Measurements from ENCODE around the gene TTLL8. TPM values are rescaled to one million over a fixed set of nuclear protein-coding genes. Genes with fewer than 3 reads are reported as not detected.

The TTLL8 gene
- total and polyA plus RNA-seq, 12 donors = not detected

GRCh38 chr22:49976439-49977175, 81.5 kb downstream of the TTLL8 start:
- no peak overlapping the region for H3K4me3 ChIP-seq
- 75 to 81% (median 77%) methylated on average over 15 of the region's 15 CpGs for WGBS, 4 donors
- no peaks in the 10 kb centered on the region for H3K27me3 ChIP-seq
- TF ChIP-seq CTCF (IDR thresholded peaks at IDR 0.05) (no peak), POLR2A (IDR thresholded peaks at IDR 0.05) (no peak)
- peaks cover 7% of the 10 kb centered on the region in 2 donors for H3K4me1 ChIP-seq (replicated peaks in 1 of 2)
- H3K27ac ChIP-seq = no peak overlapping the region
- intact Hi-C loops (cut with DNase I) = no loop called here
- no peaks in the 10 kb centered on the region for H3K36me3 ChIP-seq (replicated peaks in 1 of 2)
- no peaks in the 10 kb centered on the region for H3K9me3 ChIP-seq (replicated peaks in 1 of 3)
- DNase-seq = peak in 1 of 7 donors; percentile 39

GRCh38 chr22:49975543-49976389, 82.3 kb downstream of the TTLL8 start:
- Histone ChIP-seq H3K4me1 (replicated peaks in 1 of 2) (peaks cover 11 to 14% of the 10 kb centered on the region in 2 donors), H3K36me3 (replicated peaks in 1 of 2) (no peaks in the 10 kb centered on the region), H3K27me3 (no peaks in the 10 kb centered on the region), H3K4me3 (no peak overlapping the region), H3K9me3 (replicated peaks in 1 of 3) (no peaks in the 10 kb centered on the region), H3K27ac (peak overlapping the region in 1 of 5 donors; percentile 27)
- peak in 4 of 7 donors; percentile 11 to 41 (median 18) for DNase-seq
- 35 to 54% (median 45%) methylated on average over 15 to 17 of the region's 17 CpGs for WGBS, 4 donors
- intact Hi-C loops (cut with DNase I) = no loop called here
- TF ChIP-seq CTCF (IDR thresholded peaks at IDR 0.05) (no peak), POLR2A (IDR thresholded peaks at IDR 0.05) (no peak)

GRCh38 chr22:49973018-49973961, 84.8 kb downstream of the TTLL8 start:
- TF ChIP-seq POLR2A (IDR thresholded peaks at IDR 0.05) = no peak
- no peak for TF ChIP-seq CTCF (IDR thresholded peaks at IDR 0.05)
- peaks cover 22 to 30% of the 10 kb centered on the region in 2 donors for H3K4me1 ChIP-seq (replicated peaks in 1 of 2)
- H3K4me3 ChIP-seq = no peak overlapping the region
- H3K27me3 ChIP-seq = no peaks in the 10 kb centered on the region
- no peaks in the 10 kb centered on the region for H3K36me3 ChIP-seq (replicated peaks in 1 of 2)
- WGBS, 4 donors = 85 to 91% (median 86%) methylated on average over 5 of the region's 5 CpGs
- intact Hi-C loops (cut with DNase I) = no loop called here
- H3K27ac ChIP-seq = no peak overlapping the region
- H3K9me3 ChIP-seq (replicated peaks in 1 of 3) = no peaks in the 10 kb centered on the region
- peak in 2 of 7 donors; percentile 13 to 41 for DNase-seq
